H9 (cell line): ENCODE results near the gene RPL22L1. TPM values are rescaled to one million over a fixed set of nuclear protein-coding genes. Genes with fewer than 3 reads are reported as not detected.

Experiments
- DNase-seq: peaks from one replicate; pipeline ENCODE4 v3.0.0-alpha.2; 2017
- H2AFZ ChIP-seq: one replicate; pipeline ENCODE4 v1.6.1; 2013; ENCODE audit warnings: mild to moderate bottlenecking, low read length, control low read depth, moderate library complexity
- H2AK5ac ChIP-seq: 2 replicates; pipeline ENCODE4 v1.6.1; 2013; ENCODE audit warnings: low read length, control low read depth, mixed read lengths; ENCODE audit not compliant: insufficient read length
- H2BK120ac ChIP-seq: one replicate; pipeline ENCODE4 v1.6.1; 2013; ENCODE audit warnings: low read depth, mild to moderate bottlenecking, low read length, control low read depth, inconsistent platforms; ENCODE audit not compliant: poor library complexity, severe bottlenecking
- H2BK12ac ChIP-seq: 2 replicates; pipeline ENCODE4 v1.6.1; 2013; ENCODE audit warnings: low read length, control low read depth, mixed read lengths, low read depth; ENCODE audit not compliant: insufficient read length
- H2BK15ac ChIP-seq: 2 replicates; pipeline ENCODE4 v1.6.1; 2013; ENCODE audit warnings: low read depth, low read length, control low read depth
- H2BK20ac ChIP-seq: one replicate; pipeline ENCODE4 v1.6.1; 2013; ENCODE audit warnings: low read depth, mild to moderate bottlenecking, low read length, control low read depth, inconsistent platforms; ENCODE audit not compliant: poor library complexity, severe bottlenecking
- H2BK5ac ChIP-seq: 2 replicates; pipeline ENCODE4 v1.6.1; 2013; ENCODE audit warnings: low read length, control low read depth, mixed read lengths; ENCODE audit not compliant: insufficient read length
- H3K14ac ChIP-seq: 2 replicates; pipeline ENCODE4 v1.6.1; 2013; ENCODE audit warnings: low read length, control low read depth; ENCODE audit not compliant: insufficient read depth
- H3K18ac ChIP-seq: 2 replicates; pipeline ENCODE4 v1.6.1; 2013; ENCODE audit warnings: low read depth, mild to moderate bottlenecking, mixed read lengths, low read length, control low read depth; ENCODE audit not compliant: insufficient read length
- H3K23ac ChIP-seq: 2 replicates; pipeline ENCODE4 v1.6.1; 2013; ENCODE audit warnings: low read length, control low read depth, mixed read lengths, low read depth; ENCODE audit not compliant: insufficient read length
- H3K23me2 ChIP-seq: 2 replicates; pipeline ENCODE4 v1.6.1; 2013; ENCODE audit warnings: low read depth, mild to moderate bottlenecking, mixed read lengths, low read length, control low read depth; ENCODE audit not compliant: insufficient read length, poor library complexity, severe bottlenecking
- H3K27ac ChIP-seq: 2 replicates; pipeline ENCODE4 v1.5.1; 2013; ENCODE audit warnings: low read length, control low read depth, mixed read lengths, low read depth; ENCODE audit not compliant: insufficient read length
- H3K27me3 ChIP-seq: 2 replicates; pipeline ENCODE4 v1.6.1; 2013; ENCODE audit warnings: low read length, control low read depth, inconsistent platforms; ENCODE audit not compliant: insufficient read depth
- H3K4ac ChIP-seq: 2 replicates; pipeline ENCODE4 v1.6.1; 2013; ENCODE audit warnings: low read depth, mild to moderate bottlenecking, control low read depth, inconsistent platforms, low read length, moderate library complexity
- H3K4me1 ChIP-seq: 2 replicates; pipeline ENCODE4 v1.6.1; 2013; ENCODE audit warnings: low read length, control low read depth, inconsistent platforms; ENCODE audit not compliant: insufficient read depth
- H3K4me2 ChIP-seq: 2 replicates; pipeline ENCODE4 v1.6.1; 2013; ENCODE audit warnings: low read length, control low read depth, mixed read lengths; ENCODE audit not compliant: insufficient read length, insufficient read depth
- H3K56ac ChIP-seq: 2 replicates; pipeline ENCODE4 v1.6.1; 2013; ENCODE audit warnings: low read depth, mild to moderate bottlenecking, mixed read lengths, low read length, control low read depth; ENCODE audit not compliant: insufficient read length
- H3K79me1 ChIP-seq: 2 replicates; pipeline ENCODE4 v1.6.1; 2013; ENCODE audit warnings: low read depth, mild to moderate bottlenecking, moderate library complexity, low read length, control low read depth, inconsistent platforms; ENCODE audit not compliant: insufficient read depth, poor library complexity, severe bottlenecking
- H3K79me2 ChIP-seq: 2 replicates; pipeline ENCODE4 v1.6.1; 2013; ENCODE audit warnings: low read length, control low read depth, inconsistent platforms; ENCODE audit not compliant: insufficient read depth
- H3K9ac ChIP-seq: 2 replicates; pipeline ENCODE4 v1.6.1; 2013; ENCODE audit warnings: low read length, control low read depth, mixed read lengths; ENCODE audit not compliant: insufficient read length; ENCODE audit errors: extremely low read depth
- H3K9me3 ChIP-seq: one replicate; pipeline ENCODE4 v1.6.1; 2013; ENCODE audit warnings: low read depth, low read length, inconsistent platforms; ENCODE audit not compliant: control insufficient read depth
- H3T11ph ChIP-seq: one replicate; pipeline ENCODE4 v1.6.1; 2013; ENCODE audit warnings: mild to moderate bottlenecking, low read length, control low read depth, inconsistent platforms
- H4K20me1 ChIP-seq: one replicate; pipeline ENCODE4 v1.6.1; 2013; ENCODE audit not compliant: control insufficient read depth, insufficient read length, insufficient read depth
- H4K5ac ChIP-seq: 2 replicates; pipeline ENCODE4 v1.6.1; 2013; ENCODE audit warnings: low read depth, mild to moderate bottlenecking, mixed read lengths, low read length, control low read depth; ENCODE audit not compliant: insufficient read length
- H4K8ac ChIP-seq: replicated peaks from 2 replicates; pipeline ENCODE4 v1.6.1; 2013; ENCODE audit warnings: low read length, control low read depth, mixed read lengths, low read depth; ENCODE audit not compliant: insufficient read length
- H4K91ac ChIP-seq: 2 replicates; pipeline ENCODE4 v1.6.1; 2013; ENCODE audit warnings: low read depth, mild to moderate bottlenecking, moderate library complexity, mixed read lengths, low read length, control low read depth; ENCODE audit not compliant: insufficient read length
- H3K27ac Mint-ChIP-seq, 3 experiments: 2 replicates in 2 of 3; 3 replicates in 1 of 3; pipeline ENCODE4 v1.8.0; 2020 to 2021; ENCODE audit warnings: mixed read lengths in 3 of 3, mild to moderate bottlenecking in 1 of 3, moderate library complexity in 1 of 3
- H3K27me3 Mint-ChIP-seq: 2 replicates; pipeline ENCODE4 v1.8.0; 2021; ENCODE audit warnings: low read depth, mild to moderate bottlenecking, moderate library complexity, mixed read lengths
- H3K36me3 Mint-ChIP-seq, 3 experiments: 2 replicates in 2 of 3; 3 replicates in 1 of 3; pipeline ENCODE4 v1.8.0; 2020 to 2021; ENCODE audit warnings: low read depth in 3 of 3, mixed read lengths in 3 of 3; ENCODE audit not compliant: insufficient read depth in 1 of 3
- H3K4me1 Mint-ChIP-seq, 2 experiments: 2 replicates each; pipeline ENCODE4 v1.8.0; 2020; ENCODE audit warnings: mixed read lengths in 2 of 2
- H3K4me3 Mint-ChIP-seq, 2 experiments: 2 replicates in 1 of 2; 3 replicates in 1 of 2; pipeline ENCODE4 v1.8.0; 2020 to 2021; ENCODE audit warnings: mild to moderate bottlenecking in 2 of 2, mixed read lengths in 2 of 2, moderate library complexity in 1 of 2
- H3K9me3 Mint-ChIP-seq, 2 experiments: 2 replicates in 1 of 2; 3 replicates in 1 of 2; pipeline ENCODE4 v1.8.0; 2020; ENCODE audit warnings: mild to moderate bottlenecking in 2 of 2, mixed read lengths in 2 of 2, moderate library complexity in 1 of 2
- CTCF ChIP-seq: fragments of 200-600 bp; sonication (generic); conservative IDR thresholded peaks from 3 replicates; pipeline ENCODE4 v1.8.0; 2021; ENCODE audit warnings: antibody characterized with exemption, mild to moderate bottlenecking
- WGBS: extraction: QIAGEN DNeasy Blood & Tissue Kit; methylation state at CpG from one replicate; pipeline ENCODE4 v1.1.7; 2013; ENCODE audit warnings: missing lambda C conversion rate, low lambda C conversion rate, mixed read lengths; ENCODE audit not compliant: insufficient read length; ENCODE audit errors: extremely low coverage; 5-methylcytosine and 5-hydroxymethylcytosine counted together
- total RNA-seq: library from RNA; stranded (reverse); gene quantifications from 2 replicates; pipeline ENCODE4 v1.2.1, GENCODE V29; 2021

The RPL22L1 gene
- total RNA-seq, 1 experiment from 2014 or later, result 100 TPM

GRCh38 chr3:170848292-170848917, 21.6 kb downstream of the RPL22L1 start:
- no peaks in the 10 kb centered on the region for H3K4me1 Mint-ChIP-seq
- no peak overlapping the region for H3K27ac ChIP-seq
- no peaks in the 10 kb centered on the region for H3K27me3 ChIP-seq
- 0 out of 7 replicates have a peak, but pooled peaks cover 0 to 4% (median 0%) of the 10 kb centered on the region in 3 experiments for H3K36me3 Mint-ChIP-seq
- H3K27ac Mint-ChIP-seq, result no peak overlapping the region
- H3K23me2 ChIP-seq, result no peaks in the 10 kb centered on the region
- no peak overlapping the region for H3K18ac ChIP-seq
- H3K9me3 ChIP-seq, result peaks cover 7% of the 10 kb centered on the region
- no peak overlapping the region for H3K23ac ChIP-seq
- H2AK5ac ChIP-seq, result no peak overlapping the region
- peak; percentile 49 for TF ChIP-seq CTCF
- WGBS, result no CpG with 5 or more reads among the region's 2 CpGs
- H2BK15ac ChIP-seq, result no peak overlapping the region
- no peak overlapping the region for H2BK5ac ChIP-seq
- no peak for DNase-seq
- H2BK20ac ChIP-seq, result no peak overlapping the region
- H3K4ac ChIP-seq, result no peak overlapping the region
- H2BK12ac ChIP-seq, result no peak overlapping the region
- no peaks in the 10 kb centered on the region for H3K79me2 ChIP-seq
- H2BK120ac ChIP-seq, result no peak overlapping the region
- H4K91ac ChIP-seq, result no peak overlapping the region
- no peaks in the 10 kb centered on the region for H3K4me1 ChIP-seq
- no peak overlapping the region for H3T11ph ChIP-seq
- H3K9me3 Mint-ChIP-seq, result peaks cover 4 to 8% of the 10 kb centered on the region in 2 experiments; a peak in 3 of 5 replicates
- H3K56ac ChIP-seq, result no peak overlapping the region
- H3K27me3 Mint-ChIP-seq, result no peaks in the 10 kb centered on the region
- H3K14ac ChIP-seq, result no peak overlapping the region
- H4K8ac ChIP-seq, result no peak overlapping the region
- H2AFZ ChIP-seq, result no peak overlapping the region
- no peak overlapping the region for H3K9ac ChIP-seq
- no peak overlapping the region for H3K4me3 Mint-ChIP-seq
- H4K5ac ChIP-seq, result no peak overlapping the region
- H3K79me1 ChIP-seq, result no peaks in the 10 kb centered on the region
- no peaks in the 10 kb centered on the region for H4K20me1 ChIP-seq
- H3K4me2 ChIP-seq, result no peak overlapping the region
